ENCODE results near the gene ZNF217. TPM values are rescaled to one million over a fixed set of nuclear protein-coding genes. Genes with fewer than 3 reads are reported as not detected.
"Not testable (repeated sequence)": the region's sequence is repeated elsewhere in the genome, so short reads cannot be mapped to it uniquely, and the experiment has no call there.

The ZNF217 gene
- total RNA-seq (10 to 100 TPM; 23.6 to 35.4 TPM), polyA plus RNA-seq (ENCODE audit: insufficient read length in 6 of 6) (10 to 100 TPM; 24.1 to 29.6 (median 26.7) TPM)
- long read RNA-seq, donor 1, partial matches to known transcripts = 6 of 11 reads
- long read RNA-seq, donor 1, other reads (novel, unspliced or antisense) = 5 of 11 reads
- long read RNA-seq, donor 2, partial matches to known transcripts = 5 of 6 reads
- long read RNA-seq, donor 2, other reads (novel, unspliced or antisense) = 0 of 6 reads
- long read RNA-seq, donor 3 = 0 reads
- long read RNA-seq, donor 4 = 0 reads
- long read RNA-seq, donor 5 = 0 reads
- long read RNA-seq, donor 6 = 0 reads
- long read RNA-seq, donor 7, full-length matches to known transcripts = 2 of 2 reads
- long read RNA-seq, donor 7, partial matches to known transcripts = 0 of 2 reads
- long read RNA-seq, donor 7, other reads (novel, unspliced or antisense) = 0 of 2 reads
- long read RNA-seq, donor 8 = 0 reads
- long read RNA-seq, donor 9 = 0 reads
- long read RNA-seq, donor 10, partial matches to known transcripts = 0 of 1 reads
- long read RNA-seq, donor 10, other reads (novel, unspliced or antisense) = 1 of 1 reads
- long read RNA-seq, donor 11, full-length matches to known transcripts = 1 of 1 reads
- long read RNA-seq, donor 11, partial matches to known transcripts = 0 of 1 reads
- long read RNA-seq, donor 11, other reads (novel, unspliced or antisense) = 0 of 1 reads
- long read RNA-seq, donor 12, full-length matches to known transcripts = 2 of 2 reads
- long read RNA-seq, donor 12, partial matches to known transcripts = 0 of 2 reads
- long read RNA-seq, donor 12, other reads (novel, unspliced or antisense) = 0 of 2 reads

DNA sequence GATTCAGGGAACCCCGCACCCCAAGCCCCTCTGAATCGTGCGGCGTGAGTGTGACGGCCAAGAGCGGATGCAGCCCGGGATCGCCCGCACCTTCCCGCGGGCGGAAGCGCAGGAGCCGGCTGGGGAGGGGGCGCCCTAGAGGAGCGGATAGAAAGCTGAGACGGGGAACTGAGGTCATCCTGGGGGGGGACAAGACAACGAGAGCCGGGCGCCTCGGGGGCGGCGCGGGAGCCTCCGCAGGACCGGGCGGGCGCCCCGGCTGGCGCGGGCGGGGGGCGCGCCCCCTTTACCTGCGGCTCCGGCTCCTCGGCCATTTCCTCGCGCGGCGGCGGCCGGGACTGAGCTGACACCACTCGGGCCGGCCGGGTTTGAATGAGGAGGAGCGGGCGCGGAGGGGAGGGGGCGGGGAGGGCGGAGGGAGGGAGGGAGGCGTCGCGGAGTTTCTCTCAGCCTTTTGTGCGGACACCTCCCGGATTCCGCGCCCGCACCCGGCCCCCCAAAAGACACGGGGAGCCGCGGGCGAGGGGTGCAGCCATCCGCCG is at the start of gene ZNF217:
ZNF217 (minus strand) TSS at position 374 of the 542 bp plus-strand sequence. CDS start 11,013 bp downstream, outside the sequence.
- H3K36me3 ChIP-seq; intact Hi-C loops (cut with DNase I); H3K9me3 ChIP-seq: not testable (repeated sequence)
- Histone ChIP-seq H3K27ac (peak within 1 kb of the TSS; percentile 98 to 99), H3K4me1 (peaks cover 11 to 43% of the 10 kb centered on the region in 2 donors), H3K4me3 (peak within 1 kb of the TSS; percentile 64 to 67), H3K27me3 (peaks cover 0 to 15% of the 10 kb centered on the region in 2 donors)
- ATAC-seq = peak; percentile 45
- DNase-seq = peak in 2 of 4 donors; percentile 74 to 93

DNA sequence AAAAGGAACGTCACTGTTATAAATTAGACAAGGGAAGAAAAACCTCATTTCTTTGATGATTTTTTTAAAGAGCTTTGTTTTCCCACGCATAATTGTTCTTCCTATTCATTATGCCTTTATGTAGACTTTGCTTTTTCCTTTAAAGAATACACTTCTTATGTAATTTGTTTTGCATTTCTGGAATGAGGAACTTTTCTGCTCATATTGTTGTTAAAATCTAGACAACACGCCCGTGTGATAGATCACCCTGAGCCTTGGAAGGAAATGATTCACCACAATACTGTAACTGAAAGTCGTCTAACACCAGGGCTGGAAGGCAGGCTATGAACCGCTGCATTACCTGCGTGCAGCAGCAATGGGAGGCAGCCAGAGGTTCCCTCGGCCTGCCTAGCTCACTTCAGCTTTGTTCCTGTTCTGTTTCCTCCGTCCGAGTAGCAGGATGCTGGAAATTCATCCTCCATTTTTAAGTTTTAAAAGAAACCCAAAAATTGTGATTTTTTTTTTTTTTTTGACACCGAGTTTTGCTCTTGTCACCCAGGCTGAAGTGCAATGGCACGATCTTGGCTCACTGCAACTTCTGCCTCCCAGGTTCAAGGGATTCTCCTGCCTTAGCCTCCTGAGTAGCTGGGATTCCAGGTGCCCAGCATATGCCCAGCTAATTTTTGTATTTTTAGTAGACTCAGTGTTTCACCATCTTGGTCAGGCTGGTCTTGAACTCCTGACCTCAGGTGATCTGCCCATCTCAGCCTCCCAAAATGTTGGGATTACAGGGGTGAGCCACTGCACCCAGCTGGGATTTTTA is 49.6 kb upstream of the ZNF217 start:
- Histone ChIP-seq H3K9me3 (no peaks in the 10 kb centered on the region), H3K27me3 (no peaks in the 10 kb centered on the region), H3K4me3 (peak overlapping the region in 1 of 2 donors; percentile 10), H3K4me1 (peaks cover 13 to 30% of the 10 kb centered on the region in 2 donors), H3K27ac (peak overlapping the region; percentile 78 to 93), H3K36me3 (no peaks in the 10 kb centered on the region)
- TF ChIP-seq, protein P1, sequence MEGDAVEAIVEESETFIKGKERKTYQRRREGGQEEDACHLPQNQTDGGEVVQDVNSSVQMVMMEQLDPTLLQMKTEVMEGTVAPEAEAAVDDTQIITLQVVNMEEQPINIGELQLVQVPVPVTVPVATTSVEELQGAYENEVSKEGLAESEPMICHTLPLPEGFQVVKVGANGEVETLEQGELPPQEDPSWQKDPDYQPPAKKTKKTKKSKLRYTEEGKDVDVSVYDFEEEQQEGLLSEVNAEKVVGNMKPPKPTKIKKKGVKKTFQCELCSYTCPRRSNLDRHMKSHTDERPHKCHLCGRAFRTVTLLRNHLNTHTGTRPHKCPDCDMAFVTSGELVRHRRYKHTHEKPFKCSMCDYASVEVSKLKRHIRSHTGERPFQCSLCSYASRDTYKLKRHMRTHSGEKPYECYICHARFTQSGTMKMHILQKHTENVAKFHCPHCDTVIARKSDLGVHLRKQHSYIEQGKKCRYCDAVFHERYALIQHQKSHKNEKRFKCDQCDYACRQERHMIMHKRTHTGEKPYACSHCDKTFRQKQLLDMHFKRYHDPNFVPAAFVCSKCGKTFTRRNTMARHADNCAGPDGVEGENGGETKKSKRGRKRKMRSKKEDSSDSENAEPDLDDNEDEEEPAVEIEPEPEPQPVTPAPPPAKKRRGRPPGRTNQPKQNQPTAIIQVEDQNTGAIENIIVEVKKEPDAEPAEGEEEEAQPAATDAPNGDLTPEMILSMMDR (IDR thresholded peaks at IDR 0.05) = no peak
- ATAC-seq (peak; percentile 90), DNase-seq (peak in 1 of 4 donors; percentile 60)
- intact Hi-C loops (cut with DNase I) = no loop called here

DNA sequence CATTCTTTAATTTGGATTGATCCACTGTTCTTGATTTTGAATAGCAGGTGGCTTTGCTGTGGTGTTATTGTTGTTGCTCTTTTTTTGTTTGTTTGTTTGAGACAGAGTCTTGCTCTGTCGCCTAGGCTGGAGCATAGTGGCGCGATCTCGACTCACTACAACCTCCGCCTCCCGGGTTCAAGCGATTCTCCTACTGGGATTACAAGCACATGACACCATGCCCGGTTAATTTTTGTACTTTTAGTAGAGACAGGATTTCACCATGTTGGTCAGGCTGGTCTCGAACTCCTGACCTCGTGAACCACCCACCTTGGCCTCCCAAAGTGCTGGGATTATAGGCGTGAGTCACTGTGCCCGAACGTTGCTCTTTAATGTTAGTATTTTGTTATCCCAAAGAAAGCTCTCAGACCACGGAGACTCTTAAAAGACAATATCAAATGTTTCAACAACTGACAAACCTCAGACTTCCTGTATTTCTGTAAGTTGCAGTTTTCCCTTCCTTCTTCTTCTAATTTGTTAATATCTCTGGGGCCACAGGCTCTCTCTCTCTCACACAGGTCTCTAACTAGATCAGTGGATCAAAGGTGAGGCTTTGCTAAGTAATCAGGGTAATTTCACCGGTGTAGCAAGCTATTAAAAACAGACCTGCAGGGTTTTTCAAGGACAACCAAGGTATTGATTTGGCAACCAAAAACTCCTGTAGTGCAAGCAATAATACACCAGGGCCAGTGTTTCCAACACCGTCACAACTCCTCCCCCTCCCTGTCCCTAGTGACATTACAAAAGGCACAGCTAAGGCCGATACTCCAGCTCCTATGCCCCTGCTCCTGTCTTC is 48.8 kb upstream of the ZNF217 start:
- TF ChIP-seq, protein P1 (IDR thresholded peaks at IDR 0.05) = no peak
- H3K36me3 ChIP-seq = no peaks in the 10 kb centered on the region
- H3K9me3 ChIP-seq = no peaks in the 10 kb centered on the region
- H3K27me3 ChIP-seq = no peaks in the 10 kb centered on the region
- intact Hi-C loops (cut with DNase I) = no loop called here
- H3K4me1 ChIP-seq = peaks cover 13 to 30% of the 10 kb centered on the region in 2 donors
- peak overlapping the region in 1 of 2 donors; percentile 10 for H3K4me3 ChIP-seq
- ATAC-seq (peak; percentile 81), DNase-seq (peak in 1 of 4 donors; percentile 46)
- peak overlapping the region; percentile 78 to 93 for H3K27ac ChIP-seq

DNA sequence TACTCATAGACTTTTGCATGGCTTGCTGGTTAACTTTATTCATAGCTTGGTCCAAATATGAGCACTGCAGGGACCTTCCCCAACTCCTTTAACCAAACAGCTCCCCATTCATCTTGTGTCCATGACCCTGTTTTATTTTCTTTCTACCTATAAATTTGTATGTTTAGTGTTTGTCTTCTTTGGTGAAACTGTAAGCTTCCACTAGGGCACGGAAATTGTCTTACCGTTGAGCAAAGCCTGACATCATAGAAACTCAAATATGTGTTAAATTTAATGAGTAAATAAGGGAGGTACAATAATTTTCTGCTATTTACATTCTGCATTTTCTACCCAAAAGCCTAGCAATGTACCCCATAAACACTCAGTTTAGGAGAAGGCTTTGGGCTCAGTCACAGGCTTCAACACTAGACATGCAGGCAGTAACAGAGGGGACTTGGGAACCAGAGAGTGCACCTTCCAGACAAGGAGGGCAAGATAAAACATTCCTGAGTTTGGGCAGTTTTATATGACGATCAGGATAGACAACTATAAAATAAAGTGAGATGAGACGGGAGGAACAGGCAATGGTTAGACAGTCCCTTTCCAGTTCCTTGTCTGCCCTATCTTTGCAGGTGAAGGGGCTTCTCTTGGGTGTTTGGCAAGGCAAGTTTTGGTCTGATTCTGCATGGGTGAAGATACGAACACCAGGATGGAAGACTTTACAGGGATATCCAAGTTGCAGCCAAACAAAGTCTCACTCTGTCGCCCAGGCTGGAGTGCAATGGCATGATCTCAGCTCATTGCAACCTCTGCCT is 46.2 kb upstream of the ZNF217 start:
- Histone ChIP-seq H3K27me3 (no peaks in the 10 kb centered on the region), H3K9me3 (no peaks in the 10 kb centered on the region), H3K36me3 (no peaks in the 10 kb centered on the region), H3K27ac (no peak overlapping the region), H3K4me1 (peaks cover 13 to 36% of the 10 kb centered on the region in 2 donors), H3K4me3 (no peak overlapping the region)
- no peak for DNase-seq
- intact Hi-C loops (cut with DNase I) = no loop called here
- no peak for ATAC-seq
- TF ChIP-seq, protein P1 (IDR thresholded peaks at IDR 0.05) = no peak
